OCI-LY7 (cell line): ENCODE measurements around the gene HS6ST3.

ENCODE experiments used
- EZH2phosphoT487 ChIP-seq: fragments of 200-600 bp; sonication (generic); IDR thresholded peaks from 2 replicates; pipeline ENCODE4 v1.6.1; 2018; ENCODE audit warnings: low read depth, borderline replicate concordance, mild to moderate bottlenecking, mixed run types, antibody characterized with exemption, low read length, moderate library complexity, mixed read lengths
- TF ChIP-seq, protein P1 (sequence below): fragments of 200-600 bp; sonication (generic); conservative IDR thresholded peaks from 2 replicates; pipeline ENCODE4 v1.5.1; 2014; ENCODE audit warnings: mild to moderate bottlenecking, antibody characterized with exemption, low read length, moderate library complexity, mixed read lengths

DNA sequence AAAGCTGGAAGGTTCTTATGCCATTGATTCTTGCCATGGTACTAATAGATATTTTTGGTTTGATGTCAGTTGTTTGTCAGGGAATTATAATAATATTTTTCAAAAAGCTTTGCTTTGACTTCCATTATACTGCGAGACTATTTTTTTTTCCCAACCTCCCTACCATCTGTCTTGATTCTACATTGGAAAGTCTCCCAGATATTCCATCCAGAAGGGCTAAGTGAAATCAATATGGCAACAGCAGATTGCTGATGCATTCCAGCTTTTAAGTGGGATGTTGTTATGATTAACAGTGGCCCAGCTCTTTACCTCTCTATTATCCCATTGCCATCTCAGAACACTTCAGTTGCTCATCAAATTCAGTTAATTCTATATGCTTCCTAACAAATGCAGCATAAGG is 657.0 kb downstream of the HS6ST3 start:
- TF ChIP-seq, protein P1, sequence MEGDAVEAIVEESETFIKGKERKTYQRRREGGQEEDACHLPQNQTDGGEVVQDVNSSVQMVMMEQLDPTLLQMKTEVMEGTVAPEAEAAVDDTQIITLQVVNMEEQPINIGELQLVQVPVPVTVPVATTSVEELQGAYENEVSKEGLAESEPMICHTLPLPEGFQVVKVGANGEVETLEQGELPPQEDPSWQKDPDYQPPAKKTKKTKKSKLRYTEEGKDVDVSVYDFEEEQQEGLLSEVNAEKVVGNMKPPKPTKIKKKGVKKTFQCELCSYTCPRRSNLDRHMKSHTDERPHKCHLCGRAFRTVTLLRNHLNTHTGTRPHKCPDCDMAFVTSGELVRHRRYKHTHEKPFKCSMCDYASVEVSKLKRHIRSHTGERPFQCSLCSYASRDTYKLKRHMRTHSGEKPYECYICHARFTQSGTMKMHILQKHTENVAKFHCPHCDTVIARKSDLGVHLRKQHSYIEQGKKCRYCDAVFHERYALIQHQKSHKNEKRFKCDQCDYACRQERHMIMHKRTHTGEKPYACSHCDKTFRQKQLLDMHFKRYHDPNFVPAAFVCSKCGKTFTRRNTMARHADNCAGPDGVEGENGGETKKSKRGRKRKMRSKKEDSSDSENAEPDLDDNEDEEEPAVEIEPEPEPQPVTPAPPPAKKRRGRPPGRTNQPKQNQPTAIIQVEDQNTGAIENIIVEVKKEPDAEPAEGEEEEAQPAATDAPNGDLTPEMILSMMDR = no peak
- no peak for TF ChIP-seq EZH2phosphoT487
